Activated CD8-positive, alpha-beta T cell treated with anti-CD3 and anti-CD28 coated beads for 36 hours (primary cell): Measurements from ENCODE around the gene TRA2B. TPM values are rescaled to one million over a fixed set of nuclear protein-coding genes. Genes with fewer than 3 reads are reported as not detected.
A peak's percentile ranks its signal among the peaks of the same experiment; 100 is the strongest.

Experiments used
- ATAC-seq: fragments of 200-7000 bp; cut with Tn5 transposase; one replicate; pipeline ENCODE4 v1.10.0; 2021; ENCODE audit warnings: mild to moderate bottlenecking, moderate library complexity
- CTCF ChIA-PET: fragments of 350-600 bp; sonication (Branson Sonifier 250); formaldehyde crosslinking; loops from one replicate; lab custom pipeline; 2021; ENCODE audit warnings: antibody characterized with exemption; lab: Charles Lee
- POLR2A ChIA-PET: fragments of 350-600 bp; sonication (Branson Sonifier 250); formaldehyde crosslinking; loops from one replicate; lab custom pipeline; 2021; ENCODE audit warnings: antibody characterized with exemption; lab: Charles Lee
- DNase-seq: peaks from one replicate; pipeline ENCODE4 v3.0.0-alpha.2; 2020
- H3K27ac Mint-ChIP-seq: one replicate; pipeline ENCODE4 v1.8.0; 2021; ENCODE audit warnings: mild to moderate bottlenecking, mixed read lengths
- H3K27me3 Mint-ChIP-seq: one replicate; pipeline ENCODE4 v1.8.0; 2021; ENCODE audit warnings: mixed read lengths
- H3K36me3 Mint-ChIP-seq: one replicate; pipeline ENCODE4 v1.8.0; 2021; ENCODE audit warnings: low read depth, mixed read lengths
- H3K4me1 Mint-ChIP-seq: one replicate; pipeline ENCODE4 v1.8.0; 2021; ENCODE audit warnings: low read depth, mixed read lengths
- H3K4me3 Mint-ChIP-seq: one replicate; pipeline ENCODE4 v1.8.0; 2021; ENCODE audit warnings: mild to moderate bottlenecking, moderate library complexity, mixed read lengths
- H3K9me3 Mint-ChIP-seq: one replicate; pipeline ENCODE4 v1.8.0; 2021; ENCODE audit warnings: mixed read lengths
- CTCF ChIP-seq: fragments of 200-600 bp; IDR thresholded peaks from one replicate; pipeline ENCODE4 v1.8.0; 2022; ENCODE audit warnings: antibody characterized with exemption, mild to moderate bottlenecking
- intact Hi-C: fragments of 100-400 bp; cut with micrococcal nuclease; formaldehyde crosslinking; loops from one replicate; pipeline ENCODE4 v1.10.0; 2022
- total RNA-seq, 2 experiments: library from RNA; stranded (reverse); gene quantifications; one replicate each; pipeline ENCODE4 v1.2.3, GENCODE V29; 2021

Gene TRA2B
- total RNA-seq, 2 experiments from 2014 or later: 210 to 219 TPM

GRCh38 chr3:185920184-185920583 is 17.6 kb downstream of the TRA2B start:
- CTCF ChIA-PET: interaction anchor here (0.8 to 1.8 kb wide), 2 partner anchors 13 to 23 kb away, joined by 3 to 5 read pairs; no protein-coding TSS in a partner anchor
- peaks cover 82% of the 10 kb centered on the region for H3K36me3 Mint-ChIP-seq
- no peaks in the 10 kb centered on the region for H3K27me3 Mint-ChIP-seq
- no peak for TF ChIP-seq CTCF
- DNase-seq (no peak), ATAC-seq (no peak)
- H3K27ac Mint-ChIP-seq: no peak overlapping the region
- H3K9me3 Mint-ChIP-seq: no peaks in the 10 kb centered on the region
- H3K4me1 Mint-ChIP-seq: peaks cover 20% of the 10 kb centered on the region
- no peak overlapping the region for H3K4me3 Mint-ChIP-seq
- intact Hi-C loops: no loop called here
- POLR2A ChIA-PET: interaction anchor here (0.9 to 10.7 kb wide), 5 partner anchors 8 to 39 kb away, joined by 3 to 144 read pairs (median 33); partner anchors contain the start of gene TRA2B

GRCh38 chr3:185916042-185916833 is 21.6 kb downstream of the TRA2B start:
- POLR2A ChIA-PET: interaction anchor here (0.8 to 3.5 kb wide), 7 partner anchors 10 to 28 kb away, joined by 3 to 20 read pairs (median 4); partner anchors contain the start of gene TRA2B
- CTCF ChIA-PET: interaction anchor here (1.2 kb wide), 1 partner anchor 27 kb away, joined by 3 read pairs; no protein-coding TSS in a partner anchor
- Mint-ChIP-seq H3K36me3 (peaks cover 66% of the 10 kb centered on the region), H3K4me1 (peaks cover 2% of the 10 kb centered on the region), H3K27me3 (no peaks in the 10 kb centered on the region), H3K4me3 (no peak overlapping the region), H3K9me3 (no peaks in the 10 kb centered on the region), H3K27ac (no peak overlapping the region)
- DNase-seq: no peak
- intact Hi-C loops: no loop called here
- no peak for ATAC-seq
- TF ChIP-seq CTCF: no peak

GRCh38 chr3:185915642-185916041 is 22.2 kb downstream of the TRA2B start:
- intact Hi-C loops: no loop called here
- POLR2A ChIA-PET: interaction anchor here (1.0 to 5.9 kb wide), 6 partner anchors 10 to 28 kb away, joined by 4 to 115 read pairs (median 10); partner anchors contain the start of gene TRA2B
- no peak for ATAC-seq
- DNase-seq: no peak
- peaks cover 2% of the 10 kb centered on the region for H3K4me1 Mint-ChIP-seq
- no peaks in the 10 kb centered on the region for H3K9me3 Mint-ChIP-seq
- peak overlapping the region; percentile 52 for H3K27ac Mint-ChIP-seq
- H3K27me3 Mint-ChIP-seq: no peaks in the 10 kb centered on the region
- H3K36me3 Mint-ChIP-seq: peaks cover 63% of the 10 kb centered on the region
- no peak overlapping the region for H3K4me3 Mint-ChIP-seq
- TF ChIP-seq CTCF: no peak
- CTCF ChIA-PET: interaction anchor here (1.2 to 1.4 kb wide), 2 partner anchors 27 to 256 kb away, joined by 3 read pairs; no protein-coding TSS in a partner anchor

- H3K27me3 Mint-ChIP-seq: no peaks in the 10 kb centered on the region
- H3K4me3 Mint-ChIP-seq: no peak overlapping the region
- no peak for DNase-seq
- ChIA-PET POLR2A (interaction anchor here (0.6 to 5.9 kb wide), 10 partner anchors 9 to 869 kb away, joined by 3 to 115 read pairs (median 9); partner anchors contain the start of genes EIF4A2 and TRA2B), CTCF (interaction anchor here (1.0 to 1.4 kb wide), 2 partner anchors 12 to 256 kb away, joined by 3 read pairs; no protein-coding TSS in a partner anchor)
- ATAC-seq: no peak
- intact Hi-C loops: no loop called here
- no peaks in the 10 kb centered on the region for H3K9me3 Mint-ChIP-seq
- peaks cover 59% of the 10 kb centered on the region for H3K36me3 Mint-ChIP-seq
- peaks cover 2% of the 10 kb centered on the region for H3K4me1 Mint-ChIP-seq
- TF ChIP-seq CTCF: no peak
- H3K27ac Mint-ChIP-seq: peak overlapping the region; percentile 52
These were observed 22.7 kb downstream of the TRA2B start for GRCh38 chr3:185914911-185915629.
